H9 (cell line): ENCODE measurements around the gene PELI3. TPM values are rescaled to one million over a fixed set of nuclear protein-coding genes. Genes with fewer than 3 reads are reported as not detected.

Experiments used
- DNase-seq: peaks from one replicate; pipeline ENCODE4 v3.0.0-alpha.2; 2017
- H2AFZ ChIP-seq: one replicate; pipeline ENCODE4 v1.6.1; 2013; ENCODE audit warnings: mild to moderate bottlenecking, low read length, control low read depth, moderate library complexity
- H2AK5ac ChIP-seq: 2 replicates; pipeline ENCODE4 v1.6.1; 2013; ENCODE audit warnings: low read length, control low read depth, mixed read lengths; ENCODE audit not compliant: insufficient read length
- H2BK120ac ChIP-seq: one replicate; pipeline ENCODE4 v1.6.1; 2013; ENCODE audit warnings: low read depth, mild to moderate bottlenecking, low read length, control low read depth, inconsistent platforms; ENCODE audit not compliant: poor library complexity, severe bottlenecking
- H2BK12ac ChIP-seq: 2 replicates; pipeline ENCODE4 v1.6.1; 2013; ENCODE audit warnings: low read length, control low read depth, mixed read lengths, low read depth; ENCODE audit not compliant: insufficient read length
- H2BK15ac ChIP-seq: 2 replicates; pipeline ENCODE4 v1.6.1; 2013; ENCODE audit warnings: low read depth, low read length, control low read depth
- H2BK20ac ChIP-seq: one replicate; pipeline ENCODE4 v1.6.1; 2013; ENCODE audit warnings: low read depth, mild to moderate bottlenecking, low read length, control low read depth, inconsistent platforms; ENCODE audit not compliant: poor library complexity, severe bottlenecking
- H2BK5ac ChIP-seq: 2 replicates; pipeline ENCODE4 v1.6.1; 2013; ENCODE audit warnings: low read length, control low read depth, mixed read lengths; ENCODE audit not compliant: insufficient read length
- H3K14ac ChIP-seq: 2 replicates; pipeline ENCODE4 v1.6.1; 2013; ENCODE audit warnings: low read length, control low read depth; ENCODE audit not compliant: insufficient read depth
- H3K18ac ChIP-seq: 2 replicates; pipeline ENCODE4 v1.6.1; 2013; ENCODE audit warnings: low read depth, mild to moderate bottlenecking, mixed read lengths, low read length, control low read depth; ENCODE audit not compliant: insufficient read length
- H3K23ac ChIP-seq: 2 replicates; pipeline ENCODE4 v1.6.1; 2013; ENCODE audit warnings: low read length, control low read depth, mixed read lengths, low read depth; ENCODE audit not compliant: insufficient read length
- H3K23me2 ChIP-seq: 2 replicates; pipeline ENCODE4 v1.6.1; 2013; ENCODE audit warnings: low read depth, mild to moderate bottlenecking, mixed read lengths, low read length, control low read depth; ENCODE audit not compliant: insufficient read length, poor library complexity, severe bottlenecking
- H3K27ac ChIP-seq: 2 replicates; pipeline ENCODE4 v1.5.1; 2013; ENCODE audit warnings: low read length, control low read depth, mixed read lengths, low read depth; ENCODE audit not compliant: insufficient read length
- H3K27me3 ChIP-seq: 2 replicates; pipeline ENCODE4 v1.6.1; 2013; ENCODE audit warnings: low read length, control low read depth, inconsistent platforms; ENCODE audit not compliant: insufficient read depth
- H3K4ac ChIP-seq: 2 replicates; pipeline ENCODE4 v1.6.1; 2013; ENCODE audit warnings: low read depth, mild to moderate bottlenecking, control low read depth, inconsistent platforms, low read length, moderate library complexity
- H3K4me1 ChIP-seq: 2 replicates; pipeline ENCODE4 v1.6.1; 2013; ENCODE audit warnings: low read length, control low read depth, inconsistent platforms; ENCODE audit not compliant: insufficient read depth
- H3K4me2 ChIP-seq: 2 replicates; pipeline ENCODE4 v1.6.1; 2013; ENCODE audit warnings: low read length, control low read depth, mixed read lengths; ENCODE audit not compliant: insufficient read length, insufficient read depth
- H3K56ac ChIP-seq: 2 replicates; pipeline ENCODE4 v1.6.1; 2013; ENCODE audit warnings: low read depth, mild to moderate bottlenecking, mixed read lengths, low read length, control low read depth; ENCODE audit not compliant: insufficient read length
- H3K79me1 ChIP-seq: 2 replicates; pipeline ENCODE4 v1.6.1; 2013; ENCODE audit warnings: low read depth, mild to moderate bottlenecking, moderate library complexity, low read length, control low read depth, inconsistent platforms; ENCODE audit not compliant: insufficient read depth, poor library complexity, severe bottlenecking
- H3K79me2 ChIP-seq: 2 replicates; pipeline ENCODE4 v1.6.1; 2013; ENCODE audit warnings: low read length, control low read depth, inconsistent platforms; ENCODE audit not compliant: insufficient read depth
- H3K9ac ChIP-seq: 2 replicates; pipeline ENCODE4 v1.6.1; 2013; ENCODE audit warnings: low read length, control low read depth, mixed read lengths; ENCODE audit not compliant: insufficient read length; ENCODE audit errors: extremely low read depth
- H3K9me3 ChIP-seq: one replicate; pipeline ENCODE4 v1.6.1; 2013; ENCODE audit warnings: low read depth, low read length, inconsistent platforms; ENCODE audit not compliant: control insufficient read depth
- H3T11ph ChIP-seq: one replicate; pipeline ENCODE4 v1.6.1; 2013; ENCODE audit warnings: mild to moderate bottlenecking, low read length, control low read depth, inconsistent platforms
- H4K20me1 ChIP-seq: one replicate; pipeline ENCODE4 v1.6.1; 2013; ENCODE audit not compliant: control insufficient read depth, insufficient read length, insufficient read depth
- H4K5ac ChIP-seq: 2 replicates; pipeline ENCODE4 v1.6.1; 2013; ENCODE audit warnings: low read depth, mild to moderate bottlenecking, mixed read lengths, low read length, control low read depth; ENCODE audit not compliant: insufficient read length
- H4K8ac ChIP-seq: replicated peaks from 2 replicates; pipeline ENCODE4 v1.6.1; 2013; ENCODE audit warnings: low read length, control low read depth, mixed read lengths, low read depth; ENCODE audit not compliant: insufficient read length
- H4K91ac ChIP-seq: 2 replicates; pipeline ENCODE4 v1.6.1; 2013; ENCODE audit warnings: low read depth, mild to moderate bottlenecking, moderate library complexity, mixed read lengths, low read length, control low read depth; ENCODE audit not compliant: insufficient read length
- H3K27ac Mint-ChIP-seq, 3 experiments: 2 replicates in 2 of 3; 3 replicates in 1 of 3; pipeline ENCODE4 v1.8.0; 2020 to 2021; ENCODE audit warnings: mixed read lengths in 3 of 3, mild to moderate bottlenecking in 1 of 3, moderate library complexity in 1 of 3
- H3K27me3 Mint-ChIP-seq: 2 replicates; pipeline ENCODE4 v1.8.0; 2021; ENCODE audit warnings: low read depth, mild to moderate bottlenecking, moderate library complexity, mixed read lengths
- H3K36me3 Mint-ChIP-seq, 3 experiments: 2 replicates in 2 of 3; 3 replicates in 1 of 3; pipeline ENCODE4 v1.8.0; 2020 to 2021; ENCODE audit warnings: low read depth in 3 of 3, mixed read lengths in 3 of 3; ENCODE audit not compliant: insufficient read depth in 1 of 3
- H3K4me1 Mint-ChIP-seq, 2 experiments: 2 replicates each; pipeline ENCODE4 v1.8.0; 2020; ENCODE audit warnings: mixed read lengths in 2 of 2
- H3K4me3 Mint-ChIP-seq, 2 experiments: 2 replicates in 1 of 2; 3 replicates in 1 of 2; pipeline ENCODE4 v1.8.0; 2020 to 2021; ENCODE audit warnings: mild to moderate bottlenecking in 2 of 2, mixed read lengths in 2 of 2, moderate library complexity in 1 of 2
- H3K9me3 Mint-ChIP-seq, 2 experiments: 2 replicates in 1 of 2; 3 replicates in 1 of 2; pipeline ENCODE4 v1.8.0; 2020; ENCODE audit warnings: mild to moderate bottlenecking in 2 of 2, mixed read lengths in 2 of 2, moderate library complexity in 1 of 2
- WGBS: extraction: QIAGEN DNeasy Blood & Tissue Kit; methylation state at CpG from one replicate; pipeline ENCODE4 v1.1.7; 2013; ENCODE audit warnings: missing lambda C conversion rate, low lambda C conversion rate, mixed read lengths; ENCODE audit not compliant: insufficient read length; ENCODE audit errors: extremely low coverage; 5-methylcytosine and 5-hydroxymethylcytosine counted together
- total RNA-seq: library from RNA; stranded (reverse); gene quantifications from 2 replicates; pipeline ENCODE4 v1.2.1, GENCODE V29; 2021
- TF ChIP-seq, protein P1 (sequence below): fragments of 200-600 bp; sonication (generic); conservative IDR thresholded peaks from 3 replicates; pipeline ENCODE4 v1.8.0; 2021; ENCODE audit warnings: antibody characterized with exemption, mild to moderate bottlenecking

Gene PELI3
- total RNA-seq, 1 experiment from 2014 or later: 10.3 TPM

DNA sequence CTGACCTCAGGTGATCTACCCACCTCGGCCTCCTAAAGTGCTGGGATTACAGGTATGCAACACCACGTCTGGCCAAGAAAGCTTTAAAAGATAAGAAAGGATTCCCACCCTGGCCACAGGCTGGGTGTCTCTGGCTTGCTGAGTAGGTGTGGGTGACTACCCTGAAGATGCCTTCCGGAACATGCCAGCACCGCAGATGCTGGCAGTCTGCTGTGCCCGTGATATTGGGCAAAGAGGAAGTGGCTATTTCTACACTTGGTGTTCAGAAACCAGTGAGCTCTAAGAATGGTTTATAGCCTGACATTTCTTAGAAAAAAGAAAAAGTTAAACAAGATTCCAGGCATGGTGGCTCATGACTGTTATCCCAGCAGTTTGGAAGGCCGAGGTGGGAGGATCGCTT is 34.1 kb upstream of the PELI3 start:
- Histone ChIP-seq H3K18ac (no peak overlapping the region), H3K79me1 (no peaks in the 10 kb centered on the region), H3K9ac (no peak overlapping the region), H4K91ac (no peak overlapping the region), H3K27me3 (no peaks in the 10 kb centered on the region), H2BK12ac (no peak overlapping the region), H3K23me2 (no peaks in the 10 kb centered on the region), H2BK120ac (no peak overlapping the region), H2AFZ (no peak overlapping the region), H4K20me1 (no peaks in the 10 kb centered on the region), H2AK5ac (no peak overlapping the region), H4K5ac (no peak overlapping the region), H3K56ac (no peak overlapping the region), H4K8ac (no peak overlapping the region), H3K4me1 (no peaks in the 10 kb centered on the region), H2BK15ac (no peak overlapping the region), H3K4ac (no peak overlapping the region), H3K27ac (no peak overlapping the region), H3T11ph (no peak overlapping the region), H2BK20ac (no peak overlapping the region), H3K14ac (no peak overlapping the region), H3K23ac (no peak overlapping the region), H3K4me2 (no peak overlapping the region), H2BK5ac (no peak overlapping the region), H3K79me2 (no peaks in the 10 kb centered on the region), H3K9me3 (no peaks in the 10 kb centered on the region)
- Mint-ChIP-seq H3K9me3 (no peaks in the 10 kb centered on the region), H3K36me3 (peaks cover 22 to 41% (median 35%) of the 10 kb centered on the region in 3 experiments; a peak in 6 of 7 replicates), H3K27ac (no peak overlapping the region), H3K4me3 (no peak overlapping the region), H3K4me1 (peaks cover 3 to 4% of the 10 kb centered on the region in 2 experiments; a peak in 3 of 4 replicates), H3K27me3 (no peaks in the 10 kb centered on the region; the same call in 1 of the 2 replicates)
- no CpG with 5 or more reads among the region's 7 CpGs for WGBS
- no peak for DNase-seq
- TF ChIP-seq, protein P1, sequence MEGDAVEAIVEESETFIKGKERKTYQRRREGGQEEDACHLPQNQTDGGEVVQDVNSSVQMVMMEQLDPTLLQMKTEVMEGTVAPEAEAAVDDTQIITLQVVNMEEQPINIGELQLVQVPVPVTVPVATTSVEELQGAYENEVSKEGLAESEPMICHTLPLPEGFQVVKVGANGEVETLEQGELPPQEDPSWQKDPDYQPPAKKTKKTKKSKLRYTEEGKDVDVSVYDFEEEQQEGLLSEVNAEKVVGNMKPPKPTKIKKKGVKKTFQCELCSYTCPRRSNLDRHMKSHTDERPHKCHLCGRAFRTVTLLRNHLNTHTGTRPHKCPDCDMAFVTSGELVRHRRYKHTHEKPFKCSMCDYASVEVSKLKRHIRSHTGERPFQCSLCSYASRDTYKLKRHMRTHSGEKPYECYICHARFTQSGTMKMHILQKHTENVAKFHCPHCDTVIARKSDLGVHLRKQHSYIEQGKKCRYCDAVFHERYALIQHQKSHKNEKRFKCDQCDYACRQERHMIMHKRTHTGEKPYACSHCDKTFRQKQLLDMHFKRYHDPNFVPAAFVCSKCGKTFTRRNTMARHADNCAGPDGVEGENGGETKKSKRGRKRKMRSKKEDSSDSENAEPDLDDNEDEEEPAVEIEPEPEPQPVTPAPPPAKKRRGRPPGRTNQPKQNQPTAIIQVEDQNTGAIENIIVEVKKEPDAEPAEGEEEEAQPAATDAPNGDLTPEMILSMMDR: no peak
